Thyroid gland (tissue), 4 donors: ENCODE measurements around the gene LCN12.
A peak's percentile ranks its signal among the peaks of the same experiment; 100 is the strongest.

ENCODE experiments used
- POLR2A ChIP-seq, 2 donors: fragments of 450-650 bp; IDR thresholded peaks; one replicate each; pipeline ENCODE4 v1.6.1; 2017; ENCODE audit warnings: antibody characterized with exemption in 2 of 2, mild to moderate bottlenecking in 2 of 2, moderate library complexity in 1 of 2
- TF ChIP-seq, protein P1 (sequence below), 6 experiments: fragments of 200-600 bp in 3 of 6; fragments of 450-650 bp in 3 of 6; sonication (generic) in 3 of 6; IDR thresholded peaks; one replicate each; pipeline ENCODE4 v1.5.1; 2016 to 2019; ENCODE audit warnings: antibody characterized with exemption in 6 of 6, mild to moderate bottlenecking in 2 of 6, inconsistent platforms in 1 of 6, moderate library complexity in 1 of 6

DNA sequence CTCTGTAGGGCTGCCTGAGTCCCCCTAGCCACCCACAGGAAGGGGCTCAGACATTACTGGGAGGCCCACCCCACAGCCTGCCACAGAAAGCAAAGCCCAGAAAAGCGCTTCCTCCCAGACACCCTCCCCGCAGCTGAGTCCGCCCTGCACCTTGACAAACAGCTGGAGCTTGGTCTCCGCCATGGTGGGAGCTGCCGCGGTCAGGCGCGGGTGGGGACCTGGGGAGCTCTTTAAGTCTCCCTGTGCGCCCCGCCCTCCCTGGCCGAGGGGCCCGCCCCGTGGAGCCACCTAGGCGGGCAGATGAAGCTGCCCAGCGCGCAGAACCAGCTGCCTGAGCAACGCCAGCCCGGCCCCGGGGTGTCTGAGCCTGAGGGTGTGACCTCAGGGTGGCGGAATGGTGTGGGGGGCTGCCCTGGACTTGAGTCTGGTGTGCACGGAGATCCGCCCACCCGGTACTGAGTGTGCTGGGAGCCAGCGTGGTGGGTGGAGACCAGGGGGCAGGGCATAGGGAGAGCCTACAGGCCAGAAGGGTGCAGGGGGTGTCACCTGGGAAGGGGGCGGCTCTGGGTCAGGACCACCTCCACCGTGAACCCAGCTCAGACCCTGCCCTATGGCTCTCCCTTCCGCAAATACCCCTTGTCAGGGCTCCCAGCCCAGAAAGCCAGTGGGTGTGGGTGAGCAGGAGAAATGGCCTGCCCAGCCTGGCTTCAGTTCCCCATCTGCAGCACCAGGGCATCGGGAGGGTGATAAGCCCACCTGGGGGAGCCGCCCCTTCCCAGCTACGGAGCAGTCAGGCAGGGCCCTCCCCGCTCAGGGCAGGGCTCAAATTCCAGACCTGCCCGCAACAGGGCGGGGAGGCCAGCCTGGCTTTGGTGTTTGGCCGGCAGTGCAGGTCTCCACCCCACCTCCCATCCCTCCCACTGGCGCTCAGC is 44.6 kb downstream of the LCN12 start, which contains the start of gene CLIC3:
- TF ChIP-seq, protein P1, sequence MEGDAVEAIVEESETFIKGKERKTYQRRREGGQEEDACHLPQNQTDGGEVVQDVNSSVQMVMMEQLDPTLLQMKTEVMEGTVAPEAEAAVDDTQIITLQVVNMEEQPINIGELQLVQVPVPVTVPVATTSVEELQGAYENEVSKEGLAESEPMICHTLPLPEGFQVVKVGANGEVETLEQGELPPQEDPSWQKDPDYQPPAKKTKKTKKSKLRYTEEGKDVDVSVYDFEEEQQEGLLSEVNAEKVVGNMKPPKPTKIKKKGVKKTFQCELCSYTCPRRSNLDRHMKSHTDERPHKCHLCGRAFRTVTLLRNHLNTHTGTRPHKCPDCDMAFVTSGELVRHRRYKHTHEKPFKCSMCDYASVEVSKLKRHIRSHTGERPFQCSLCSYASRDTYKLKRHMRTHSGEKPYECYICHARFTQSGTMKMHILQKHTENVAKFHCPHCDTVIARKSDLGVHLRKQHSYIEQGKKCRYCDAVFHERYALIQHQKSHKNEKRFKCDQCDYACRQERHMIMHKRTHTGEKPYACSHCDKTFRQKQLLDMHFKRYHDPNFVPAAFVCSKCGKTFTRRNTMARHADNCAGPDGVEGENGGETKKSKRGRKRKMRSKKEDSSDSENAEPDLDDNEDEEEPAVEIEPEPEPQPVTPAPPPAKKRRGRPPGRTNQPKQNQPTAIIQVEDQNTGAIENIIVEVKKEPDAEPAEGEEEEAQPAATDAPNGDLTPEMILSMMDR (IDR thresholded peaks at IDR 0.05), result peak in 1 of 6 experiments; percentile 11
- TF ChIP-seq POLR2A (IDR thresholded peaks at IDR 0.05), result peak; percentile 11 to 63
